ACHN (cell line): Measurements from ENCODE around the gene PRDX6.

Experiments
- DNase-seq: peaks from one replicate; pipeline ENCODE4 v3.0.0-alpha.2; 2015
- in situ Hi-C: cut with HindIII; loops from 2 replicates; pipeline ENCODE4 v1.10.0; 2017; ENCODE audit warnings: low sequenced_read_pairs, low pct_ligation_motif_present, low pct_unique_long_range_greater_than_20kb

PRDX6 gene

GRCh38 chr1:173525926-173526325 lies 48.8 kb downstream of the PRDX6 start:
- in situ Hi-C loops, result no loop called here
- DNase-seq, result no peak

GRCh38 chr1:173527151-173527826 lies 50.2 kb downstream of the PRDX6 start:
- in situ Hi-C loops, result no loop called here
- DNase-seq, result no peak

GRCh38 chr1:173529106-173529505 lies 52.0 kb downstream of the PRDX6 start:
- in situ Hi-C loops, result no loop called here
- no peak for DNase-seq

GRCh38 chr1:173530795-173531693 lies 53.9 kb downstream of the PRDX6 start:
- DNase-seq, result no peak
- in situ Hi-C loops, result no loop called here

- peak; percentile 31 for DNase-seq
- in situ Hi-C loops, result no loop called here
These were observed 55.1 kb downstream of the PRDX6 start for GRCh38 chr1:173532237-173532636.

- no peak for DNase-seq
- in situ Hi-C loops, result no loop called here
These were observed 59.1 kb downstream of the PRDX6 start for GRCh38 chr1:173536223-173536622.
